H9 (cell line): Measurements from ENCODE around the gene CHGA. TPM values are rescaled to one million over a fixed set of nuclear protein-coding genes. Genes with fewer than 3 reads are reported as not detected.

Source experiments
- DNase-seq: peaks from one replicate; pipeline ENCODE4 v3.0.0-alpha.2; 2017
- H2AFZ ChIP-seq: one replicate; pipeline ENCODE4 v1.6.1; 2013; ENCODE audit warnings: mild to moderate bottlenecking, low read length, control low read depth, moderate library complexity
- H2AK5ac ChIP-seq: 2 replicates; pipeline ENCODE4 v1.6.1; 2013; ENCODE audit warnings: low read length, control low read depth, mixed read lengths; ENCODE audit not compliant: insufficient read length
- H2BK120ac ChIP-seq: one replicate; pipeline ENCODE4 v1.6.1; 2013; ENCODE audit warnings: low read depth, mild to moderate bottlenecking, low read length, control low read depth, inconsistent platforms; ENCODE audit not compliant: poor library complexity, severe bottlenecking
- H2BK12ac ChIP-seq: 2 replicates; pipeline ENCODE4 v1.6.1; 2013; ENCODE audit warnings: low read length, control low read depth, mixed read lengths, low read depth; ENCODE audit not compliant: insufficient read length
- H2BK15ac ChIP-seq: 2 replicates; pipeline ENCODE4 v1.6.1; 2013; ENCODE audit warnings: low read depth, low read length, control low read depth
- H2BK20ac ChIP-seq: one replicate; pipeline ENCODE4 v1.6.1; 2013; ENCODE audit warnings: low read depth, mild to moderate bottlenecking, low read length, control low read depth, inconsistent platforms; ENCODE audit not compliant: poor library complexity, severe bottlenecking
- H2BK5ac ChIP-seq: 2 replicates; pipeline ENCODE4 v1.6.1; 2013; ENCODE audit warnings: low read length, control low read depth, mixed read lengths; ENCODE audit not compliant: insufficient read length
- H3K14ac ChIP-seq: 2 replicates; pipeline ENCODE4 v1.6.1; 2013; ENCODE audit warnings: low read length, control low read depth; ENCODE audit not compliant: insufficient read depth
- H3K18ac ChIP-seq: 2 replicates; pipeline ENCODE4 v1.6.1; 2013; ENCODE audit warnings: low read depth, mild to moderate bottlenecking, mixed read lengths, low read length, control low read depth; ENCODE audit not compliant: insufficient read length
- H3K23ac ChIP-seq: 2 replicates; pipeline ENCODE4 v1.6.1; 2013; ENCODE audit warnings: low read length, control low read depth, mixed read lengths, low read depth; ENCODE audit not compliant: insufficient read length
- H3K23me2 ChIP-seq: 2 replicates; pipeline ENCODE4 v1.6.1; 2013; ENCODE audit warnings: low read depth, mild to moderate bottlenecking, mixed read lengths, low read length, control low read depth; ENCODE audit not compliant: insufficient read length, poor library complexity, severe bottlenecking
- H3K27ac ChIP-seq: 2 replicates; pipeline ENCODE4 v1.5.1; 2013; ENCODE audit warnings: low read length, control low read depth, mixed read lengths, low read depth; ENCODE audit not compliant: insufficient read length
- H3K27me3 ChIP-seq: 2 replicates; pipeline ENCODE4 v1.6.1; 2013; ENCODE audit warnings: low read length, control low read depth, inconsistent platforms; ENCODE audit not compliant: insufficient read depth
- H3K4ac ChIP-seq: 2 replicates; pipeline ENCODE4 v1.6.1; 2013; ENCODE audit warnings: low read depth, mild to moderate bottlenecking, control low read depth, inconsistent platforms, low read length, moderate library complexity
- H3K4me1 ChIP-seq: 2 replicates; pipeline ENCODE4 v1.6.1; 2013; ENCODE audit warnings: low read length, control low read depth, inconsistent platforms; ENCODE audit not compliant: insufficient read depth
- H3K4me2 ChIP-seq: 2 replicates; pipeline ENCODE4 v1.6.1; 2013; ENCODE audit warnings: low read length, control low read depth, mixed read lengths; ENCODE audit not compliant: insufficient read length, insufficient read depth
- H3K56ac ChIP-seq: 2 replicates; pipeline ENCODE4 v1.6.1; 2013; ENCODE audit warnings: low read depth, mild to moderate bottlenecking, mixed read lengths, low read length, control low read depth; ENCODE audit not compliant: insufficient read length
- H3K79me1 ChIP-seq: 2 replicates; pipeline ENCODE4 v1.6.1; 2013; ENCODE audit warnings: low read depth, mild to moderate bottlenecking, moderate library complexity, low read length, control low read depth, inconsistent platforms; ENCODE audit not compliant: insufficient read depth, poor library complexity, severe bottlenecking
- H3K79me2 ChIP-seq: 2 replicates; pipeline ENCODE4 v1.6.1; 2013; ENCODE audit warnings: low read length, control low read depth, inconsistent platforms; ENCODE audit not compliant: insufficient read depth
- H3K9ac ChIP-seq: 2 replicates; pipeline ENCODE4 v1.6.1; 2013; ENCODE audit warnings: low read length, control low read depth, mixed read lengths; ENCODE audit not compliant: insufficient read length; ENCODE audit errors: extremely low read depth
- H3K9me3 ChIP-seq: one replicate; pipeline ENCODE4 v1.6.1; 2013; ENCODE audit warnings: low read depth, low read length, inconsistent platforms; ENCODE audit not compliant: control insufficient read depth
- H3T11ph ChIP-seq: one replicate; pipeline ENCODE4 v1.6.1; 2013; ENCODE audit warnings: mild to moderate bottlenecking, low read length, control low read depth, inconsistent platforms
- H4K20me1 ChIP-seq: one replicate; pipeline ENCODE4 v1.6.1; 2013; ENCODE audit not compliant: control insufficient read depth, insufficient read length, insufficient read depth
- H4K5ac ChIP-seq: 2 replicates; pipeline ENCODE4 v1.6.1; 2013; ENCODE audit warnings: low read depth, mild to moderate bottlenecking, mixed read lengths, low read length, control low read depth; ENCODE audit not compliant: insufficient read length
- H4K8ac ChIP-seq: replicated peaks from 2 replicates; pipeline ENCODE4 v1.6.1; 2013; ENCODE audit warnings: low read length, control low read depth, mixed read lengths, low read depth; ENCODE audit not compliant: insufficient read length
- H4K91ac ChIP-seq: 2 replicates; pipeline ENCODE4 v1.6.1; 2013; ENCODE audit warnings: low read depth, mild to moderate bottlenecking, moderate library complexity, mixed read lengths, low read length, control low read depth; ENCODE audit not compliant: insufficient read length
- H3K27ac Mint-ChIP-seq, 3 experiments: 2 replicates in 2 of 3; 3 replicates in 1 of 3; pipeline ENCODE4 v1.8.0; 2020 to 2021; ENCODE audit warnings: mixed read lengths in 3 of 3, mild to moderate bottlenecking in 1 of 3, moderate library complexity in 1 of 3
- H3K27me3 Mint-ChIP-seq: 2 replicates; pipeline ENCODE4 v1.8.0; 2021; ENCODE audit warnings: low read depth, mild to moderate bottlenecking, moderate library complexity, mixed read lengths
- H3K36me3 Mint-ChIP-seq, 3 experiments: 2 replicates in 2 of 3; 3 replicates in 1 of 3; pipeline ENCODE4 v1.8.0; 2020 to 2021; ENCODE audit warnings: low read depth in 3 of 3, mixed read lengths in 3 of 3; ENCODE audit not compliant: insufficient read depth in 1 of 3
- H3K4me1 Mint-ChIP-seq, 2 experiments: 2 replicates each; pipeline ENCODE4 v1.8.0; 2020; ENCODE audit warnings: mixed read lengths in 2 of 2
- H3K4me3 Mint-ChIP-seq, 2 experiments: 2 replicates in 1 of 2; 3 replicates in 1 of 2; pipeline ENCODE4 v1.8.0; 2020 to 2021; ENCODE audit warnings: mild to moderate bottlenecking in 2 of 2, mixed read lengths in 2 of 2, moderate library complexity in 1 of 2
- H3K9me3 Mint-ChIP-seq, 2 experiments: 2 replicates in 1 of 2; 3 replicates in 1 of 2; pipeline ENCODE4 v1.8.0; 2020; ENCODE audit warnings: mild to moderate bottlenecking in 2 of 2, mixed read lengths in 2 of 2, moderate library complexity in 1 of 2
- WGBS: extraction: QIAGEN DNeasy Blood & Tissue Kit; methylation state at CpG from one replicate; pipeline ENCODE4 v1.1.7; 2013; ENCODE audit warnings: missing lambda C conversion rate, low lambda C conversion rate, mixed read lengths; ENCODE audit not compliant: insufficient read length; ENCODE audit errors: extremely low coverage; 5-methylcytosine and 5-hydroxymethylcytosine counted together
- total RNA-seq: library from RNA; stranded (reverse); gene quantifications from 2 replicates; pipeline ENCODE4 v1.2.1, GENCODE V29; 2021
- TF ChIP-seq, protein P1 (sequence below): fragments of 200-600 bp; sonication (generic); conservative IDR thresholded peaks from 3 replicates; pipeline ENCODE4 v1.8.0; 2021; ENCODE audit warnings: antibody characterized with exemption, mild to moderate bottlenecking

Gene CHGA
- total RNA-seq, 1 experiment from 2014 or later: 6.7 TPM

DNA sequence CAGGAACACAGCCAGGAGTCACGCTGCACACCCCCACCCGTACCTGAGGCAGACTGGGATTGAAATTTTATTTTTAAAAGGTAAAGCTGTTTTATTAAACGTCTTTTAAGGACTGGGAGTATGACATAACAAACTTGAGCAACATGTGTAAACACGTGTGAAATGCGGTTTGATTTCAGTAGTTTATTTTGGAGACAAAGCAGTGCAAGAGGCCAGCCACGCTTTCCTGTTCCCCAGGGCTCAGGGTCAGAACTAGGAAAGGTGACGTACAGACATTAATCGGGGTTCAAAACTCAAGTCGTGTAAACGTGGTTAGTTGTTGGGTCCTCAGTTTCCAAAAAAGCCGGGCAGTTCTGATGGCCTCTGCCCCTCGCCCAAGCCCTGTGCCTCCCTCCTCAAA, 16.7 kb downstream of the CHGA start:
- H2BK12ac ChIP-seq: no peak overlapping the region
- H4K8ac ChIP-seq: no peak overlapping the region
- Mint-ChIP-seq H3K27me3 (peaks cover 1% of the 10 kb centered on the region; the same call in 1 of the 2 replicates), H3K36me3 (peaks cover 7 to 13% (median 12%) of the 10 kb centered on the region in 3 experiments), H3K9me3 (no peaks in the 10 kb centered on the region), H3K27ac (peak overlapping the region in 1 of 3 experiments; percentile 57; a peak in 1 of 7 replicates), H3K4me3 (no peak overlapping the region), H3K4me1 (no peaks in the 10 kb centered on the region)
- no peak overlapping the region for H2BK20ac ChIP-seq
- no peak overlapping the region for H3K4ac ChIP-seq
- no CpG with 5 or more reads among the region's 12 CpGs for WGBS
- H3T11ph ChIP-seq: no peak overlapping the region
- no peak overlapping the region for H3K4me2 ChIP-seq
- no peak overlapping the region for H2BK120ac ChIP-seq
- no peaks in the 10 kb centered on the region for H3K79me2 ChIP-seq
- no peak overlapping the region for H2BK5ac ChIP-seq
- no peak overlapping the region for H3K9ac ChIP-seq
- H3K56ac ChIP-seq: no peak overlapping the region
- H3K23ac ChIP-seq: no peak overlapping the region
- no peak overlapping the region for H3K18ac ChIP-seq
- H3K27ac ChIP-seq: no peak overlapping the region
- H3K79me1 ChIP-seq: no peaks in the 10 kb centered on the region
- H3K14ac ChIP-seq: no peak overlapping the region
- H2AK5ac ChIP-seq: no peak overlapping the region
- H4K91ac ChIP-seq: no peak overlapping the region
- no peak overlapping the region for H2BK15ac ChIP-seq
- no peak overlapping the region for H4K5ac ChIP-seq
- H2AFZ ChIP-seq: no peak overlapping the region
- H3K4me1 ChIP-seq: no peaks in the 10 kb centered on the region
- H3K9me3 ChIP-seq: no peaks in the 10 kb centered on the region
- TF ChIP-seq, protein P1, sequence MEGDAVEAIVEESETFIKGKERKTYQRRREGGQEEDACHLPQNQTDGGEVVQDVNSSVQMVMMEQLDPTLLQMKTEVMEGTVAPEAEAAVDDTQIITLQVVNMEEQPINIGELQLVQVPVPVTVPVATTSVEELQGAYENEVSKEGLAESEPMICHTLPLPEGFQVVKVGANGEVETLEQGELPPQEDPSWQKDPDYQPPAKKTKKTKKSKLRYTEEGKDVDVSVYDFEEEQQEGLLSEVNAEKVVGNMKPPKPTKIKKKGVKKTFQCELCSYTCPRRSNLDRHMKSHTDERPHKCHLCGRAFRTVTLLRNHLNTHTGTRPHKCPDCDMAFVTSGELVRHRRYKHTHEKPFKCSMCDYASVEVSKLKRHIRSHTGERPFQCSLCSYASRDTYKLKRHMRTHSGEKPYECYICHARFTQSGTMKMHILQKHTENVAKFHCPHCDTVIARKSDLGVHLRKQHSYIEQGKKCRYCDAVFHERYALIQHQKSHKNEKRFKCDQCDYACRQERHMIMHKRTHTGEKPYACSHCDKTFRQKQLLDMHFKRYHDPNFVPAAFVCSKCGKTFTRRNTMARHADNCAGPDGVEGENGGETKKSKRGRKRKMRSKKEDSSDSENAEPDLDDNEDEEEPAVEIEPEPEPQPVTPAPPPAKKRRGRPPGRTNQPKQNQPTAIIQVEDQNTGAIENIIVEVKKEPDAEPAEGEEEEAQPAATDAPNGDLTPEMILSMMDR: no peak
- no peaks in the 10 kb centered on the region for H3K27me3 ChIP-seq
- no peaks in the 10 kb centered on the region for H4K20me1 ChIP-seq
- H3K23me2 ChIP-seq: no peaks in the 10 kb centered on the region
- no peak for DNase-seq
